Muscle layer of duodenum (tissue), 2 donors: ENCODE results near the gene PRDM16.
A peak's percentile ranks its signal among the peaks of the same experiment; 100 is the strongest.

Experiments
- H3K27ac ChIP-seq: one replicate; pipeline ENCODE4 v1.7.0; 2013; ENCODE audit warnings: mild to moderate bottlenecking, low read length
- H3K27me3 ChIP-seq: one replicate; pipeline ENCODE4 v1.7.0; 2013; ENCODE audit warnings: low read depth, mild to moderate bottlenecking, control low read depth, low read length
- H3K36me3 ChIP-seq, 2 donors: one replicate each; pipeline ENCODE4 v1.7.0; 2013; ENCODE audit warnings: low read length in 2 of 2, control low read depth in 1 of 2, mild to moderate bottlenecking in 1 of 2; ENCODE audit not compliant: insufficient read depth in 2 of 2, control insufficient read depth in 1 of 2
- H3K4me1 ChIP-seq, 2 donors: one replicate each; pipeline ENCODE4 v1.7.0; 2013; ENCODE audit warnings: low read length in 2 of 2, mild to moderate bottlenecking in 2 of 2, control low read depth in 1 of 2, moderate library complexity in 1 of 2; ENCODE audit not compliant: insufficient read depth in 2 of 2, control insufficient read depth in 1 of 2
- H3K4me3 ChIP-seq, 2 donors: one replicate each; pipeline ENCODE4 v1.7.0; 2013; ENCODE audit warnings: low read length in 2 of 2, low read depth in 1 of 2, mild to moderate bottlenecking in 1 of 2
- H3K9me3 ChIP-seq, 2 donors: one replicate each; pipeline ENCODE4 v1.7.0; 2013; ENCODE audit warnings: low read length in 2 of 2, control low read depth in 1 of 2, mild to moderate bottlenecking in 1 of 2; ENCODE audit not compliant: control insufficient read depth in 1 of 2
- donor health status: healthy.

The PRDM16 gene

DNA sequence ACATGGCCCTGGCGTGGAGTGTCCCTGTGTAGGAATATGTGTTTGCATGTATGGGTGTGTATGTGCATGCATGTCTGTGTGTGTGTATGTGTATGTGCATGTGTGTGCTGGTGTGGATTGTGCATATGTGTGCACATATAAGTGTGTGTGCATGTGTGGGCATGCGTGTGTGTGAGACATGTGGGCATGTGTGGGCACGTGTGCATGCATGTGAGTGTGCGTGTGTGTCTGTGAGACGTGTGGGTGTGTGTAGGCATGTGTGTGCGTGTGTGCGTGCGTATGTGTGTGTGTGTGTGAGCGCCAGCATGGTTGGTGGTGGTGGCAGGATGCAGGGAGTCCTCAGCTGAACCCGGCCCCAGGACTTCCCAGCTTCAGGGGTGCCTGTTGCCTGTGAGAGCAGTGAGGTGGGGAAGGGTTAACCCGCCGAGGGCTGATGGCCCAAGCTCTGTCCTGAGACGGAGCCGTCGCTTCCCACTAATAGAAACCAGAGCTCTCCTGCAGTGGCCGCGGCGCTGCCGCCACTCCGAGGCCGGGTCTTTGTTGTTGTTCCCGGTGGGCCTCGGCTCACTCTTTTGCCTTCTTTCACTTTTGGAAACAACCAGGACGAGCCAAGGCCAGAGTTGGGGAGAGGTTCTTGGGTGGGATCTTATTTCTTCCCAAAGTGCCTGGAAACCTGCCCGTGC is 241.9 kb downstream of the PRDM16 start:
- Histone ChIP-seq H3K4me1 (peaks cover 15 to 19% of the 10 kb centered on the region in 2 donors), H3K27me3 (no peaks in the 10 kb centered on the region), H3K9me3 (no peaks in the 10 kb centered on the region), H3K4me3 (no peak overlapping the region), H3K27ac (no peak overlapping the region), H3K36me3 (no peaks in the 10 kb centered on the region)

DNA sequence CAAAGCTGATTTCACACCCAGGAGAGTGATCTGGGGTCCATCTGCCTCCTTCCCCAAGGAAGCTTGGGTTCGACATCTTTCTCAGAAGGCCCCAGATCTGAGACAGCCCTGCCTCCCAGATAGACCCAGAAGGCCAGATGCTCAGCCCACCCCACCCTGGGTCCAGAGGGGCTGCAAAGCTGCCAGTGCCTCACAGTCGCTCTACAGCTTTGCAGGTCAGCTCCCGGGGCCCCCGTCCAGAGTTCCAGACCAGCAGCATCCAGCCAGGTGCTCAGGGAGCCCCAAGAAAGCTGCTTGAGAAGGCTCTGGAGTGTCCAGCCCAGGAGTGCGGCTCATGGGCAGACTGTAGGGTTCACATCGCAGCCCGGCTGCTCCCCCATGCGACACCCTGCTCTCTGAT is 242.7 kb downstream of the PRDM16 start:
- Histone ChIP-seq H3K9me3 (no peaks in the 10 kb centered on the region), H3K36me3 (no peaks in the 10 kb centered on the region), H3K27ac (no peak overlapping the region), H3K4me3 (no peak overlapping the region), H3K27me3 (no peaks in the 10 kb centered on the region), H3K4me1 (peaks cover 15 to 19% of the 10 kb centered on the region in 2 donors)

DNA sequence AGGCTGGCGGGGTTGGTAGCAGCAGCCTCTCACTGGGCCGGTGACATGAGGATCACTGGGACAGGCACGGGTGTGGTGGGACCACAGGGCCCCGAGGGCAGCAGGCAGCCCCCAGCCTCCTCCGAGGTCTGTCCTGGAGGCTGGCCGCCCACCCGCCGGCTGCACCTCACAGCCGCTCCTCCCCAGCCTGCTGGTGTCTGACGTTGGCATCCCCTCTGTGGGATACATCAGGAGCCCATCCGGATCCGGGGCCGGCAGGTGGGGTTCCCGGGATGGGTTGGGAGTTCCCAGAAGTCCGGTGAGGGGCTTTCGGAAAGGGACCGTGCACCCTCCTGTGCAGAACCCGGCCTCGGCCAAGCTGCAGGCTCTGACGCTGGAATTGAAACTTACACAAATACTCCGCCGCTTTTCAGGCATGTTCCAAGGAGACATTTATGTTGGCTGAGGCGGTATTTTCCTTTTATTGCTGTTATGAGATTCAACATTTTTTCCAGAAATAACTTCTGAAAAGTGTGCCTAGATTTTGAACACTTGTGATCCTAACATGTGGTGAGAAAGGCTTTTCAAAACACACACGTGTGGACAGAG is 243.4 kb downstream of the PRDM16 start:
- H3K4me3 ChIP-seq = no peak overlapping the region
- H3K36me3 ChIP-seq = no peaks in the 10 kb centered on the region
- no peaks in the 10 kb centered on the region for H3K9me3 ChIP-seq
- H3K4me1 ChIP-seq = peaks cover 15 to 19% of the 10 kb centered on the region in 2 donors
- H3K27ac ChIP-seq = peak overlapping the region; percentile 60
- no peaks in the 10 kb centered on the region for H3K27me3 ChIP-seq

DNA sequence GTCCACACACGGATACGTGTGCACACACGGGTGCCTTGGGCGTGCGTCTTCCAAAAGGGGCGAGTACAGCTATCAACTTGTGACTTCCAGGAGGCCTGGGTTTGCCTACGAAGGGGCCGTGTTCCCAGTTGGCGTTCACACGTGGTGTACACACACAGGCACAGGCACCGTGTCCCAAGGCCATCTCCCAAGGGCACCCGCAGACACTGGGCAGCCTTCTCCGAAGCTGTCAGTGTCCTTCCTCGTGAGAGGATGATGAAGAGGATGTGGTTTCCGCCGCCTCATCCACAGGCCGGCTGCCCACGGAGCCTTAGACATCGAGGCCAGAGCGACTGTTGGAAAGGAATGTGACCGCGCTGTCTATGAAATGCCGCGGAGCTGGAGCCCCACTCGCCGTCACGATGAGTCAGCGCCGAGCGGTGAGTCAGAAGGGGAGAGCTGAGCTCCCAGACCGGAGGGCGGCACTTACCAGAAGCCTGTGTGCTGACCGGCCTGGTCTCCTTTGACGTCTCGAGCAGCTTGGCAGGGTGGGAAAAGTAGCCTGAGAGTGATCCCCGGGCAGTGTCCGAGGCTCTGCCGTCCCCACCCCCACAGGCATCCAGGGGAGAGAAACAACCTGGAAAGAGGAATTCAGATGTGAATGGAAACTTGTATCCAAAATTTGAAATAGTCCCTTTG is 244.0 kb downstream of the PRDM16 start:
- Histone ChIP-seq H3K4me3 (no peak overlapping the region), H3K27ac (peak overlapping the region; percentile 86), H3K9me3 (no peaks in the 10 kb centered on the region), H3K36me3 (no peaks in the 10 kb centered on the region), H3K4me1 (peaks cover 15 to 19% of the 10 kb centered on the region in 2 donors), H3K27me3 (no peaks in the 10 kb centered on the region)

DNA sequence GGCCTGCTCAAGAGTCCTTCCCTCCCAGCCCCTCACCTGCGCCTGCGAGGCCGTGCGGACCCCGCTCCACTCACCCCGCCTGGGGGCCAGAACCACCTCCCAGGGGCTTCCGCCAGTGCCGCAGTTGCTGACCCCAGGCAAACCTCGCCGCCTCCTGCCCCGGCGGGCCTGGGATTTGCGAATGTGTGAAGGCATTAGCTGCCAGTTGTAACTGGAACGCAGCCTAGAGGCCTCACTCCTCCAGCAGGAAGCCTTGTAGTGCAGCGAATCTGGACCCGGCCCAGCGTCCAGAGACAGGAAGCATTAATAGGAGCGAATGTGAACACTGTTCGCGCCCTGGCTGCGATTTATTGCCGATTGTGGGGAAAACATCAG is 244.6 kb downstream of the PRDM16 start:
- Histone ChIP-seq H3K27ac (peak overlapping the region; percentile 86), H3K9me3 (no peaks in the 10 kb centered on the region), H3K36me3 (no peaks in the 10 kb centered on the region), H3K27me3 (no peaks in the 10 kb centered on the region), H3K4me1 (peaks cover 15 to 19% of the 10 kb centered on the region in 2 donors), H3K4me3 (no peak overlapping the region)

DNA sequence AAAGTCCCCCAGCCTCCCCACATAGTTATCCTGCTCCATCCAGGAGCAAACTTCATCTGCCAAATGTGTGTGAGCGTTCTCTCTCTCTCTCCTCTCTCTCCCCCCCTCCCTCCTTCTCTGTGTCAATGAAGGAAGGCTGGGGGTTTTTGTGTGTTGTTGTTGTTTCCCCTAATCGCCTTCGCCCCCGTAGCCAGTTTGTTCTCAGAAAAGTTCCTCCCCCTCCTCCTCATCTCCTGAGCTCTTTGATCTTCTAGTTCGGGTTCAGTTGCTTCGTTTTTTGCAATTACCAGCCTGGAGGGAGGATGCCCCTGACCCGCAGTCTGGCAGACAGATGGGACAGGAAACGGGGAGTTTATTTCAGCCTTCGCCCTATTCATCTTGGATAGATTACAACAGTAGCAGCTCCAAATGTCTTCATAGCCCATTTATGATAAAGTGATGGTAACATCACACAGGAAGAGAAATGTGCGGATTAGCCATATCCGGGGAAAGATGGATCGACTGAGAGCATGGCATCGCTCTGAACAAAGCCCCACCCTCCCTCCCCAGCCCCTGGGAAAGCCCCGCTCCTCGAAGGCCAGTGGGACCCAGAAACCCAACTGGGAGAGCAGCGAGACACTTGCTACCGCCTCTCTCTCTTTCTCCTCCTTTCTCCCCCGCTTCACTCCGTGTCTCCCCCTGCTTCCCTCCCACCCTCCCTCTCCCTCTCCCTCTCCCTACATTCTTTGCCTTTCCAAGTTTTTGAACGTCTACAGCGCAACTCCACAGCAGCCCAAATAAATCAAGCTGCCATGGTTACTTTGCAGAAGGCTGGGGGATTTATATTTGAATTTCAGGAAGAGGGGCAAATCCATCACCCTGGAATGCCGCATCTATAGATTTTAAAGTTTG is 245.7 kb downstream of the PRDM16 start:
- H3K27me3 ChIP-seq = no peaks in the 10 kb centered on the region
- H3K4me1 ChIP-seq = peaks cover 15 to 19% of the 10 kb centered on the region in 2 donors
- H3K4me3 ChIP-seq = peak overlapping the region in 1 of 2 donors; percentile 15
- no peaks in the 10 kb centered on the region for H3K9me3 ChIP-seq
- H3K36me3 ChIP-seq = no peaks in the 10 kb centered on the region
- H3K27ac ChIP-seq = peak overlapping the region; percentile 86

DNA sequence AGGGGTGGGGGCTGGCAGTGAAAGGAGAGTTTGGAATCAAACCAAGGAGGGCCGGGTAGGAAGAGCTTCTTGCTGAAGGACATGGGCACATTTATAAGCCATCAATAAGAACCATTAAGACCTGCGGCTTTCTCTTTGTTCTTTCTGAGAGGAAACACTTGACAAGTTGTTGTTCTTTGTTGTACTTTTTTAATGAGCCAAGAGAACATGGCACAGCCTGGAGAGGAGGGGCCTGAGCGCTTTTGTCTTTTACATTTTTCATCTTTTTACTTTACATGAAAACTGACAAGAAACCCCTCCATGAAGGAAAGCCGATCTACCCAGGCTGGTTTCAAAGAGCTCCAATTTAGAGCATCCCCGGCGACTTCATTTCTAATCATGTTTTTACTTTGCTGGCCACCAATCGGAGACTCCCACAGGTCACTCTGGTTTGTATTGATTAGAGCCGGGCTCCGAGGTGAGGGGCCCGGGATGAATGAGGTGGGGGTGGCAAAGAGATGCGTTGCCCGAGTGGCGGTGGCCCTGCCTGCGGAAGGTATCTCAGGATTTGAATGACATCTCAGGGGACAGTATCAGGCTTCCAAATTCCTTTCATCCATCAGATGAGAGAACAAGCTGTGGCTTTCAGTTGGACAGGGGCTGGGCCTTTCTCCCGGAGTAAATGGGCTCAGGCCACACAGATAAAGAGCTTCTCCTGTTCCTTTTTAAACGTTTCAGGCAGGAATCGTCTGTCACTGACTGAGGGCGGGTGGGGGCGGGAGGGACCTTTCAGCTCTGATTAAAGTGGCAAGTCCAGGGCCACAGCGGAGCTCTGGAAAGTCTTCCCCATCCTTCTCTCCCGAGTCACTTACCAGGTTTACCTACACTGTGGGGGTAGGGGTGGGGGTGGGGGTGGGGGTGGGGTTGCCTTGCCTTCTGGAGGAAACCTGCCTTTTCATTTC is 246.7 kb downstream of the PRDM16 start:
- no peaks in the 10 kb centered on the region for H3K9me3 ChIP-seq
- no peaks in the 10 kb centered on the region for H3K27me3 ChIP-seq
- H3K27ac ChIP-seq = no peak overlapping the region
- H3K4me1 ChIP-seq = peaks cover 15 to 23% of the 10 kb centered on the region in 2 donors
- no peak overlapping the region for H3K4me3 ChIP-seq
- H3K36me3 ChIP-seq = no peaks in the 10 kb centered on the region

DNA sequence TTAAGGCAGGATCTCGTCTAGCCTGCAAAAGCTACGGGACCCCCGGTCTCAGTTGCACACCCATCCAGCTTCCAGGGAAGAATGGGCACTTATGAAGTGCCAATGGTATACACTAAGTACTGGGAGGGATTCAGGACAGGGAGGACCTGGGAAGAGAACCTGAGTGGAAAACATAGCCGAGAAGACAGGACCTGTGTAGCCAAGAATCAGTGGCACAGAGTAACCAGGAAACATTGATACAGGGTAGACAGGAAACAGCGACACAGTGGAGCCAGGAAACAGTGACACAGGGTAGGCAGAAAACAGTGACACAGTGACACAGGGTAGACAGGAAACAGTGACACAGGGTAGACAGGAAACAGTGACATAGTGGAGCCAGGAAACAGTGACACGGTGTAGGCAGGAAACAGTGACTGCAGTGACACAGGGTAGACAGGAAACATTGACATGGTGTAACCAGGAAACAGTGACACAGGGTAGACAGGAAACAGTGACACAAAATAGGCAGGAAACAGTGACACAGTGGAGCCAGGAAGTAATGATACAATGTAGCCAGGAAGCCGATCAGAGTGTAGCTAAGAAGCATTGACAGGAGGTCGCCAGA is 247.4 kb downstream of the PRDM16 start:
- Histone ChIP-seq H3K27me3 (no peaks in the 10 kb centered on the region), H3K27ac (no peak overlapping the region), H3K4me3 (no peak overlapping the region), H3K4me1 (peaks cover 15 to 23% of the 10 kb centered on the region in 2 donors), H3K36me3 (no peaks in the 10 kb centered on the region), H3K9me3 (no peaks in the 10 kb centered on the region)

DNA sequence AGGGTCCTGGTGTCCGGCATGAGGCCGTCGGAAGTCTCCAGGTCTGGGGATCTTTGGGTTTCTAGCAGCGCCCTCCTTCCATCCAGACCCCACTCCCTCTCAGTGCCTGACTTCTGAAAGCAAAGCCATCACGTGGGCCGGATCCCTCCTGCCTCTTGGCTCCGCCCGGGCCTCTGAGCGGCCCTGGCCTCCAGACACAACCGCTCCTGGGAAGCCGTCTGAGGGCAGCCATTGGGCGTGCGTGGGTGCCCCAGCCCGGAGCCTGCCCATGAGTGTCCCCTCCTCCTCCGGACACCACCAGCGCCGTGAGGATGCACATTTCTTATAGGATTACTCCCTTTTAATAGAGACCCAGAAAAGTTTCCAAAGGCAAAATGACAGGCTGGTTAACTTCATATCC is 248.5 kb downstream of the PRDM16 start:
- Histone ChIP-seq H3K27me3 (no peaks in the 10 kb centered on the region), H3K4me1 (peaks cover 15 to 23% of the 10 kb centered on the region in 2 donors), H3K9me3 (no peaks in the 10 kb centered on the region), H3K4me3 (no peak overlapping the region), H3K27ac (no peak overlapping the region), H3K36me3 (no peaks in the 10 kb centered on the region)

DNA sequence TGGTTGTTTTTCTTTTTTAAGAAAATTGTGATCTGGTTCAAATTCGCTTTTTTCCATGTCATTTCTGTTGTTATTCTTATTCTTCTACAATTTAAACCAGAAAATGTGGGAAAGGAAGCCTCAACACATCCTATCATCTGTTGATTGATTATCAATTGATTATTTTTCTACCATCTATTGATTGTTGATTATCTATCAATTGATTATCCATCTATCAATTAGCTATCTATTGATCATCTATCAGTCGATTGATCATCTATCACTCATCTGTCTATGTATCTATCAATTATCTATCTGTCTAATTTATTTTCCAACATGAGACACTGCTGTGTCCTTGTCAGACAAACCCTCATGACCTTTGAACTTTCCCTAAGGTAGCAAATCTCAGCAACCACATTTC is 249.3 kb downstream of the PRDM16 start:
- H3K27me3 ChIP-seq = no peaks in the 10 kb centered on the region
- no peaks in the 10 kb centered on the region for H3K9me3 ChIP-seq
- no peak overlapping the region for H3K27ac ChIP-seq
- H3K4me3 ChIP-seq = no peak overlapping the region
- H3K36me3 ChIP-seq = no peaks in the 10 kb centered on the region
- H3K4me1 ChIP-seq = peaks cover 13 to 23% of the 10 kb centered on the region in 2 donors
